Measurements from ENCODE around the gene ANK3. TPM values are rescaled to one million over a fixed set of nuclear protein-coding genes. Genes with fewer than 3 reads are reported as not detected.

Gene ANK3
- total RNA-seq, 1 donor from 2014 or later = 87.6 TPM

DNA sequence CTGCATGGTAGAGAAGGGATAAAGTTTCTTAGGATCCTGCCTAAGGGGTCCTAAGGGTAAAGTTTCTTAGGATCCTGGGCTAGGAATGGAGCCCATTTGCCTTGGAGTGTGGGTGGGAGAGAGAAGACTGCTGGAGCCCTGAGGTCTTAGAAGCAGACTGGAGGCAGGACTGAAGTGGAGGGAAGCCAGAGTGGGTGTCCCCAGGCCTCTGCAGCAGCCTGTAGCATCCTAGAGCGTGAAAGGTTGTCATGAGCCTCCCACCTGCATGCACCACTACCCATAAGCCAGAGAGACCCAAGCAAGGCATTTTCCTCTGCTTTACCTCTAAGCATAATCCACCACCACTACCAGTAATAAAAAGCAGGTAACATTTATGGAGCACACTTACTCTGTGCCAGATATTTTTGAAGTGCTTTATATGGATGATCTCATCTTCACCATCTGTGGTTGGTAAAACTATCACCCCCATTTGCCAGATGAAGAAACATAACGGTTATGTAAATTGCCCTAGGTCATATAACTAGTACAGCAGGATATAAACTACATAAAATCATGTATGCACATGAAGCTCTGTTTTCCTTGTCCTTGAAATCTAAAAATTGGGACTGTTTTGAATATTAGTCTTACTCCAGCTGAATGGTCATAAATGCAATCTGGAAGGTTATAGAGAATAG lies 379.8 kb downstream of the ANK3 start:
- TF ChIP-seq, protein P1, sequence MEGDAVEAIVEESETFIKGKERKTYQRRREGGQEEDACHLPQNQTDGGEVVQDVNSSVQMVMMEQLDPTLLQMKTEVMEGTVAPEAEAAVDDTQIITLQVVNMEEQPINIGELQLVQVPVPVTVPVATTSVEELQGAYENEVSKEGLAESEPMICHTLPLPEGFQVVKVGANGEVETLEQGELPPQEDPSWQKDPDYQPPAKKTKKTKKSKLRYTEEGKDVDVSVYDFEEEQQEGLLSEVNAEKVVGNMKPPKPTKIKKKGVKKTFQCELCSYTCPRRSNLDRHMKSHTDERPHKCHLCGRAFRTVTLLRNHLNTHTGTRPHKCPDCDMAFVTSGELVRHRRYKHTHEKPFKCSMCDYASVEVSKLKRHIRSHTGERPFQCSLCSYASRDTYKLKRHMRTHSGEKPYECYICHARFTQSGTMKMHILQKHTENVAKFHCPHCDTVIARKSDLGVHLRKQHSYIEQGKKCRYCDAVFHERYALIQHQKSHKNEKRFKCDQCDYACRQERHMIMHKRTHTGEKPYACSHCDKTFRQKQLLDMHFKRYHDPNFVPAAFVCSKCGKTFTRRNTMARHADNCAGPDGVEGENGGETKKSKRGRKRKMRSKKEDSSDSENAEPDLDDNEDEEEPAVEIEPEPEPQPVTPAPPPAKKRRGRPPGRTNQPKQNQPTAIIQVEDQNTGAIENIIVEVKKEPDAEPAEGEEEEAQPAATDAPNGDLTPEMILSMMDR (IDR thresholded peaks at IDR 0.05; ENCODE audit: unreplicated experiment) = no peak
- H3K27ac Mint-ChIP-seq = no peak overlapping the region

DNA sequence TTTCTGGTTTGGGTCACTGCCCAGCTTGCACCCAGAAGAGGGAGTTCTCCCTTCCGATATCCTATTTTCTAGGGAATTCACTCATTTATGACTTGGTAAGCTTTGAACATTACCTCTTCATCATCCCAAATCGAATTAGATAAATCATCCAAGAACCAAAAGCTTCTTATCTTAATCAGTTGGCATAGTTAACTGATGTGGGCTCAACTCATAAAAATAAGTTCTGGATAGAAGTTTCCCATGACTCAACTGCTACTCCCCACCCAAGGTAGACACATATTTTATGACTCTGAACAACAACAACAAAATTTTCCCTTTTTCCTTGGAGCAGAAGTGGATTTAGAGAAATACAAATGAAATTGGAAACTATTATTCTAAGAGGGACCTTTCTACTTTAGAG lies 380.4 kb downstream of the ANK3 start:
- H3K36me3 Mint-ChIP-seq (ENCODE audit: insufficient read depth) = no peaks in the 10 kb centered on the region
- H3K9me3 Mint-ChIP-seq (ENCODE audit: low read depth) = no peaks in the 10 kb centered on the region
- no peaks in the 10 kb centered on the region for H3K27me3 Mint-ChIP-seq
- H3K27ac Mint-ChIP-seq = no peak overlapping the region
- no peak for DNase-seq (ENCODE audit: low spot score, unreplicated experiment)
- H3K4me1 Mint-ChIP-seq (ENCODE audit: low read depth) = no peaks in the 10 kb centered on the region
- no peak overlapping the region for H3K4me3 Mint-ChIP-seq (ENCODE audit: low read depth)
- TF ChIP-seq, protein P1 (IDR thresholded peaks at IDR 0.05; ENCODE audit: unreplicated experiment) = no peak

More for the DNA sequence above, 379.8 kb downstream of the ANK3 start:
- Mint-ChIP-seq H3K4me3 (ENCODE audit: low read depth) (no peak overlapping the region), H3K9me3 (ENCODE audit: low read depth) (no peaks in the 10 kb centered on the region), H3K27me3 (no peaks in the 10 kb centered on the region), H3K4me1 (ENCODE audit: low read depth) (no peaks in the 10 kb centered on the region), H3K36me3 (ENCODE audit: insufficient read depth) (no peaks in the 10 kb centered on the region)
- DNase-seq (ENCODE audit: low spot score, unreplicated experiment) = no peak

GRCh38 chr10:60008816-60009215 lies 380.9 kb downstream of the ANK3 start:
- no peaks in the 10 kb centered on the region for H3K4me1 Mint-ChIP-seq (ENCODE audit: low read depth)
- TF ChIP-seq, protein P1 (IDR thresholded peaks at IDR 0.05; ENCODE audit: unreplicated experiment) = no peak
- H3K27me3 Mint-ChIP-seq = no peaks in the 10 kb centered on the region
- no peak overlapping the region for H3K27ac Mint-ChIP-seq
- H3K9me3 Mint-ChIP-seq (ENCODE audit: low read depth) = no peaks in the 10 kb centered on the region
- H3K4me3 Mint-ChIP-seq (ENCODE audit: low read depth) = no peak overlapping the region
- DNase-seq (ENCODE audit: low spot score, unreplicated experiment) = no peak
- no peaks in the 10 kb centered on the region for H3K36me3 Mint-ChIP-seq (ENCODE audit: insufficient read depth)

GRCh38 chr10:60006062-60006461 lies 383.6 kb downstream of the ANK3 start:
- TF ChIP-seq, protein P1 (IDR thresholded peaks at IDR 0.05; ENCODE audit: unreplicated experiment) = no peak
- Mint-ChIP-seq H3K27ac (no peak overlapping the region), H3K4me3 (ENCODE audit: low read depth) (no peak overlapping the region), H3K36me3 (ENCODE audit: insufficient read depth) (no peaks in the 10 kb centered on the region), H3K9me3 (ENCODE audit: low read depth) (no peaks in the 10 kb centered on the region), H3K27me3 (no peaks in the 10 kb centered on the region), H3K4me1 (ENCODE audit: low read depth) (peaks cover 6% of the 10 kb centered on the region)
- no peak for DNase-seq (ENCODE audit: low spot score, unreplicated experiment)

DNA sequence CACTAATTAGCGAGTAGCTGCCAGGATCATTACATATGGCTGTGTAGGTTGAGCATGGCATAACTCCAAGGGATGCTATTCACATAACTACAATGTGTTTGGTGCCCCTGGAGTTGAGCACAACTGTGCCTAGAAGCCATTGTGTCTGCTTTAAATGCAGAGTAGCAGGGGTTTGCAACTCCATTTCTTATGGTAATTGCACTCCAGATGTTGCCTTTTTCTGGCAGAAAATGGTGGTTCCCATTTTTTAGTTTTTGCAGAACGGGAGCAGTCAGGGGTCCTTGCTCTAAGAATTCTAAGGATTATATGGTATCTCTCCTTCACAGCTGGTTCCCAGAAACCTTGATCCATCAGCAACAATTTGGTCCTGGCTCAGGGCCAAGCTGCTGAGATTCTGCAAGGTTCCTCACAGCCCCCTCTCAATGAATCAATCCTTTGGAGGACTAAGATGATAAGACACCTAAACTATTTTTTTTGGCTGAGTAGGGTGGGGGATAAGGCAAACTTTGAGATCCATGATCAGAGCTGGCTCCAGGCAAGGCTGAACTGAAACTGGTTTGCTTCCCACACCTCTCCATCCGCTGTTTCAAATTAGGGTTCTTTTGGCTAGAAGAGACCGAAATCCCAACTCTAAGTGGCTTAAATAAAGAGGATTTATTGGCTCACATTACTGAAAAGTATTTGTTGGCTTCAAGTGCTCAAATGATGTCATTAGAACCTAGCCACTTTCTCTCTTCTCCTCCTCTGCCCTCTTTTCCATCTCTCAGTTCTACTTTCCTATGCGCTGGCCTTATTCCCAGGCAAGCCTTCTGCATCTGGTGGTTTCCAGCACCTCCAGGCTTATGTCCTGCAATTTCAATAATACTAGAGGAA lies 385.8 kb downstream of the ANK3 start:
- DNase-seq (ENCODE audit: low spot score, unreplicated experiment) = no peak
- Mint-ChIP-seq H3K27ac (no peak overlapping the region), H3K9me3 (ENCODE audit: low read depth) (no peaks in the 10 kb centered on the region), H3K36me3 (ENCODE audit: insufficient read depth) (no peaks in the 10 kb centered on the region), H3K4me1 (ENCODE audit: low read depth) (peaks cover 6% of the 10 kb centered on the region), H3K4me3 (ENCODE audit: low read depth) (no peak overlapping the region), H3K27me3 (no peaks in the 10 kb centered on the region)
- TF ChIP-seq, protein P1 (IDR thresholded peaks at IDR 0.05; ENCODE audit: unreplicated experiment) = no peak
